Right lobe of liver (tissue), 4 donors: ENCODE data around the gene TM2D3.

Source experiments
- CTCF ChIP-seq, 4 donors: fragments of 200-600 bp in 3 of 4; fragments of 450-650 bp in 1 of 4; IDR thresholded peaks; one replicate each; pipeline versions ENCODE4 v1.5.1 to v1.8.0; 2016 to 2022; ENCODE audit warnings: antibody characterized with exemption in 4 of 4, mild to moderate bottlenecking in 2 of 4
- POLR2A ChIP-seq: fragments of 450-650 bp; IDR thresholded peaks from one replicate; pipeline ENCODE4 v1.6.1; 2017; ENCODE audit warnings: antibody characterized with exemption, mild to moderate bottlenecking
- donor health status: DM: no; HTN: no; CAD: no.
- donor health status: DM: no; HTN: no; CAD: no.
- donor health status: DM: no; HTN: yes; CAD: no.

DNA sequence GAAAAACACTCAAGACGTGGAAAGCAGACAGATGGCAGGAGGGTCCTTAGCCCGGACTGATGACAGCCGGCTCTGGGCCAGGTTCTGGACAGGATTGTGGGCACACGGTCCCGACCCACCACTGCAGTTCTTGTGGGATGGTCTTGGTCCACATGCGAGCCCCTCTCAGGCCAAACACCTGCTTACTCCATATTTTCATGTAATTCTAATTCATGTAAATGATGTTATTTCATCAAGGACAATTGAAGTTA is 32.6 kb downstream of the TM2D3 start:
- TF ChIP-seq CTCF (IDR thresholded peaks at IDR 0.05) (no peak), POLR2A (no peak)
